ENCODE measurements around the gene ZNF787.

DNA sequence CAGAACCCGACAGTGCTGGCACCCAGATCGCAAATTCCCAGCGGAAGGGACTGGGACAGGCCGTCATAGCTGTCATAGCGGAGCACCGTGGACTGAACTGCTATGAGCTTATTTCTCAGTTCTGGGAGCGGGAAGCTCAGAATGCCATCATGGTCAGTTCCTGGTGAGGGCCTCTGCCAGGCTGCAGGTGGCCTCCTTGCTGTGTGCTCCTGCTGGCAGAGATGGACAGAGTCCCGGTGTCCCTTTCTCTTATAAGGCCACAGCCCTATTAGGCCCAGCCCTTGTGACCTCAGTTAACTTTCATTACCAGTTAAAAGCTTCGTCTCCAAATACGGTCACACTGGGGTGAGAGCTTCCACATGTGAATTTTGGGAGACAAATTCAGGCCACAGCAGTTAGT is 24.6 kb upstream of the ZNF787 start:
- TF ChIP-seq, protein P1, sequence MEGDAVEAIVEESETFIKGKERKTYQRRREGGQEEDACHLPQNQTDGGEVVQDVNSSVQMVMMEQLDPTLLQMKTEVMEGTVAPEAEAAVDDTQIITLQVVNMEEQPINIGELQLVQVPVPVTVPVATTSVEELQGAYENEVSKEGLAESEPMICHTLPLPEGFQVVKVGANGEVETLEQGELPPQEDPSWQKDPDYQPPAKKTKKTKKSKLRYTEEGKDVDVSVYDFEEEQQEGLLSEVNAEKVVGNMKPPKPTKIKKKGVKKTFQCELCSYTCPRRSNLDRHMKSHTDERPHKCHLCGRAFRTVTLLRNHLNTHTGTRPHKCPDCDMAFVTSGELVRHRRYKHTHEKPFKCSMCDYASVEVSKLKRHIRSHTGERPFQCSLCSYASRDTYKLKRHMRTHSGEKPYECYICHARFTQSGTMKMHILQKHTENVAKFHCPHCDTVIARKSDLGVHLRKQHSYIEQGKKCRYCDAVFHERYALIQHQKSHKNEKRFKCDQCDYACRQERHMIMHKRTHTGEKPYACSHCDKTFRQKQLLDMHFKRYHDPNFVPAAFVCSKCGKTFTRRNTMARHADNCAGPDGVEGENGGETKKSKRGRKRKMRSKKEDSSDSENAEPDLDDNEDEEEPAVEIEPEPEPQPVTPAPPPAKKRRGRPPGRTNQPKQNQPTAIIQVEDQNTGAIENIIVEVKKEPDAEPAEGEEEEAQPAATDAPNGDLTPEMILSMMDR (conservative IDR thresholded peaks at IDR 0.05; ENCODE audit: low read length) = no peak
- TF ChIP-seq EZH2phosphoT487 (IDR thresholded peaks at IDR 0.05; ENCODE audit: borderline replicate concordance) = no peak

All from Loucy (cell line).